GM18909 (cell line): ENCODE data around the gene CRISPLD2.

Experiments
- ATAC-seq: cut with Tn5 transposase; IDR thresholded peaks from one replicate; pipeline ENCODE4 v1.9.1; 2021; ENCODE audit warnings: mild to moderate bottlenecking; ENCODE audit not compliant: unreplicated experiment, poor library complexity

The CRISPLD2 gene

GRCh38 chr16:84819644-84820304, at the start of gene CRISPLD2:
Gene CRISPLD2 (plus strand): TSS chr16:84819985. CDS start chr16:84838496, 18,511 bp downstream.
- no peak for ATAC-seq

GRCh38 chr16:84773312-84773711, 46.5 kb upstream of the CRISPLD2 start:
- no peak for ATAC-seq

DNA sequence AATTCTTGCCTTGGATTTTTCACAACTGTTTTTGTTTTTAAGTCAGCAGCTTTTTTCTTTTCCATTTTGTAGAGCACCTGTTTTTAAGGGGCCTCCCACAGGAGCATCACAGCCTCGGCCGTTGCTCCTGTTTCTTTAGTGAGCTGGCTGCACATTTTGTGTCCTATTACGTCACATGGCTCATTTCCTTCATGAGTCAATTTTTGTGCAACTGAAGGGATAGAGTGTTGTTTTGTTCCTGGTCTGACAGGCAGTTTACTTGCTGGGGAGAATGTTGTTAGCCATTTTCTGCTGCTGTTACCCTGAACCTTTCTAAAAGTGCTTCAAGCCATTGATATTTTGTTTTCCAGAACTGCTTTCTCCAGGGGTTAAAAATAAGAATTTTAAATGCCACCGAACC, 45.0 kb upstream of the CRISPLD2 start:
- no peak for ATAC-seq

GRCh38 chr16:84775262-84775810, 44.4 kb upstream of the CRISPLD2 start:
- no peak for ATAC-seq

DNA sequence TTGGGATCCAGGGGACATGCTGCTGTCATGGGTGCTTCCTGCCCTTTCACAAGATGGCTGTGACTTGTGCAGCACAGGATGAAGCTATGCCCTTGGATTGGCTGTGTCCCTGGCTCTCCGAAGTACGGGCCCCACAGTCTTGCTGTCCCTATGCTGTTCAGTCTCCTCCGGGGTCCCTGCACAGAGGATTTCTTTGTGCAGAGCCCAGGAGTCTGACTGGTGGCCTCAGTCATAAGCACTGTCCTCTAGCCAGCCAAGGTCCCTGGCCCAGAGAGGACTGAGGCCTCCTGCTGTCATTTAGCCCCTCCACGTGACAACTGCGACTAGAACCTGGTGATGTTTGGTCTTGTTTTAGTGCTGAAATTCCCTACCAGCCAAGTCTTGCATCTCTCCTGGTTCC, 42.4 kb upstream of the CRISPLD2 start:
- ATAC-seq, result no peak

- ATAC-seq, result no peak
Measured at GRCh38 chr16:84778720-84779119, 41.1 kb upstream of the CRISPLD2 start.

DNA sequence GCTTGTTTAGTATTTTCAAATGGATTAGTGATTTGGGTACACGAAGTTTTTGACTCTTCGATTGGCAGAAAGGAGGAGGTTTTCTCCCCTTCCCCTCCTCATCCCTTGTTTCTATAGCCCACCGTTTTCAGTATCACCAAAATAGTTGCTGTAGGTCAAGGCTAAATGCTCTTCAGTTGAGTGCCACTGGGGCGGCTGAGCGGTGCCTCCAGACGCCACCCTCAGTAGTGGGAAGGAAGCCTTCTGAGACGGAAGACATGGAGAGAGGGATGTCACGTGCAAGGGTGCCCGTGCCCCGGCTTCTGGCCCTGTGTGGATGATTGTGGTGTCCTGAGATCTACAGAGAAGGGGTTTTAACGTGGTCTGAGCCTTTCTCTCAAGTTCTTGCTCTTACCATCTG, 39.7 kb upstream of the CRISPLD2 start:
- no peak for ATAC-seq

DNA sequence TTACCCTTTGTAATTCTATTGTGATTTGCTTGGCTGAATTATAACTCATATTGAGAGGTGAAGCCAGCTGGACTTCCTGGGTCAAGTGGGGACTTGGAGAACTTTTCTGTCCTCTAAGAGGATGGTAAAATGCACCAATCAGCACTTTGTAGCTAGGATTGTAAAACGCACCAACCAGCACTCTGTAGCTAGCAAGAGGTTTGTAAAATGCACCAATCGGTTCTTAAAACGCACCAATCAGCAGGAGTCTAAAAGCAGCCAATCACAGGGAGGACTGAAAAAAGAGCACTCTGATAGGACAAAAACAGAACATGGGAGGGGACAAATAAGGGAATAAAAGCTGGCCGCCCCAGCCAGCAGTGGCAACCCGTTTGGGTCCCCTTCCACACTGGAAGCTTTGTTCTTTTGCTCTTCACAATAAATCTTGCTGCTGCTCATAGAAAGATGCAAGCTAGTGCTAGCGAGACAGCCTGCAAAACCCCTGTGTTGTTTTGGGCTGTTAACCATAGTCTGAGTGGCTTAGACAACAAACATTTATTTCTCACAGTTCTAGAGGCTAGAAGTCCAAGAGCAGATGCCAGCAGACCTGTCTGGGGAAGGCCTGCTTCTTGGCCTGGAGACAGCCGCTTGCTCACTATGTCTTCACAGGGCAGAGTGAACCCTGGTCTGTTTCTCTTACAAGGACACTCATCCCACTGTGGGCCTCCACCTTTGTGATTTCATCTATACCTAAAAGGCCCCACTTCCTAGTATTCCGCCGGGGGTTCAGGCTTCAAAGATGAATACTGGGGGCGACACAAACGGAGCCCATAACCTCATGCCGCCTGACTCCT, 39.0 kb upstream of the CRISPLD2 start:
- ATAC-seq, result no peak

DNA sequence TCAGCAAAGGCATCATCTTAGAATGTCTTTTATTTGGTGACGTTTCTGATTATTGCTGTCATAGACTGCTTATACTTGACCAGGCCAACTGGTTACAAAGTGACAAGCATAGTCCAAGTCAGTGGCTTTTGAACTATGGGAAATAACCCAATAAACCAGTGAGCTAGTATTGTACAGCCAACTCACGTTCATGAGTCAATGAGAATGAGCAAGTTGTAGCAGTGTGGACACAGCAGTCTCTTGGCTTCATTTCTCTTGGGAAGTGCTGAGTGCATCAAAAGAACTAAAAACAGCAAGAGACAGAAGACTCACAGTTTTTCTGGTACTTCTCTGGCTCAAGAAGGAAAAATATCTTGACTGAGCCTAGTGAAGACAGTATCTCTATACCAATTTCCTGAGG, 36.9 kb upstream of the CRISPLD2 start:
- no peak for ATAC-seq

- no peak for ATAC-seq
Measured at GRCh38 chr16:84785843-84786581, 33.8 kb upstream of the CRISPLD2 start.

DNA sequence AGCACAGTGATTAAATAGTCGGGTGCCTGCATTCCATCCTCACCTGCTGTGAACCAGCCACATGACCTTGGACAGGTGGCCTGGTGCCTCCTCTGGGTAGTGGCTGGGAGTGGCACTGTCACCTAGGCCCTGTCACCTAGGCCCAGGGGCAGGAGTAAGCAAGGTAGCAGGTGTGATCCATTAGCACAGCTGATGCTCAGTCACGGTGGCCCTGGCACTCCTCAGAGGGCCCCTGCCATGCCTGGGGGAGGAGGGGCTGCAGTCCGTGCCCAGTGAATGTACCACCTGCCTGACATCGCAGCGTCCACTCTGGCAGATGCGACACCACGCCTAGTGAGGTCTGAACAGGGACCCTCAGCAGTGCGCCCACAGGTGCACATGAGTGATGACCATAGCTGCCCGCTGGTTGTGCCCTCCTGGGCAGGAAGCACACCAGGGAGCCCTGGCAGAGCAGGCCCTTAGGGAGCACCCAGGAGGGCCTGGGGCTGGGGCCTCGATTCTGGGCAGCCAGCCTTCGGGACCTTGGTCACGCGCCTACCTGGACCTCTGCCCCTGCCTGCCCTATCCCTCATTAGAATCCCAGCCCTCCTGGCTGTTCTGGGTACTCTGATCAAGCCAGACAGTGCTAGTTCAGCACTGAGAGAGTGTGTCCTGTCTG, 33.1 kb upstream of the CRISPLD2 start:
- ATAC-seq, result no peak

DNA sequence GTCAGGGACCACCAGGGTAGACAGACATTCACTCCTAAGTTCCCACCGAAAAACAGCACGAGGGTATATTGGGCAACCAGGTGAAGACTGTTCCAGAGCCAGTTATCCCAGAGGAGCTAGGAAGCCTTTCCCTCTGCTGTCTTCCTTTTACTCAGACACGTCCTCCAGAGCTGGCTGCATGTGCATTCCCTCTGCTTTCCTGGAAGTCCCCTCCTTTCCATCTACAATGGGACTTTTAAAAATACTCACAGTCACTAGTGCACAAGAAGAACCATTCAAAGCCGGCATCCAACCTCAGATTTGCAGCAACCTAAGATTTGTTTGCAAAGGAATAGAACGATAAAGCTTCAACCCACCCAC, 32.5 kb upstream of the CRISPLD2 start:
- ATAC-seq, result no peak

DNA sequence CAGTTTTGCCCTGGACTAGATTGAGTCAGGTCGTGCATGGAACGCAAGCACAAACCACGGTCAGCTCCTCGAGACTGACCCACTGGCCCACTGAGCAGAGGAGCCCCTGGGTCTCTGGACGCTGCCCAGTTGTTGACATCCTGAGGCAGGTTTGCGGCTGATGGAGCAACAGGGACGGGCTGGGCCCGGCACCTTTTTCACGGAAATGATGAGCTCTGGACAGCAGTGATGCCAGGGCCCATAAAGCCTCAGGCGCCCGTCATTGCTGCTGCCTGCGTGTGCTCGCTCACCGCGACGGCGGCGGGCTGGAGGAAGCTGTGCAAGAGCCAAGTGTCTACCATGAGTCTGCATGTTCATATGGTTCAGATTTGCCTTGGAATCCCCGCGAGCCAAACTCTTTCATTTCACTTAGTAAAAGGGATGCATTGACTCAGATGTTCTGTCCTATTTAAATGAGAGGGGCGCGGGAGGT, 30.8 kb upstream of the CRISPLD2 start:
- no peak for ATAC-seq

DNA sequence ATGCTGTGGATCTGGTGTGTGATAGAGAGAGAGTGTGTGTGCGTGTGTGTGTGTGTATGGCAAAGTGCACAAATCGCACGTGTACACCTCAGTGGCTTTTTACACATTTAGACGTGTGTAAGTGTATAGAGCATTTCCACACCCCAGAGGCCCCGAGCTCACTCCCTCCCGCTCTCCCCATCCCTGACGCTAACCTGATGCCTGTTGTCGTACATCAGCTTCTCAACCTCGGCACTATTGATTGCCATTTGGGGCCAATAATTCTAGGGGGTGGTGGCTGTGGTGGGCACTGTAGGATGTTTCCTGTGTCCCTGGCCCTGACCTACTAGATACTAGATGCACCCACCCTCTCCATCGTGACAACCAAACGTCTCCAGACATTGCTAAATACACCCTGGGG, 30.4 kb upstream of the CRISPLD2 start:
- no peak for ATAC-seq

GRCh38 chr16:84790301-84790700, 29.5 kb upstream of the CRISPLD2 start:
- ATAC-seq, result no peak

GRCh38 chr16:84791088-84791487, 28.7 kb upstream of the CRISPLD2 start:
- ATAC-seq, result no peak

DNA sequence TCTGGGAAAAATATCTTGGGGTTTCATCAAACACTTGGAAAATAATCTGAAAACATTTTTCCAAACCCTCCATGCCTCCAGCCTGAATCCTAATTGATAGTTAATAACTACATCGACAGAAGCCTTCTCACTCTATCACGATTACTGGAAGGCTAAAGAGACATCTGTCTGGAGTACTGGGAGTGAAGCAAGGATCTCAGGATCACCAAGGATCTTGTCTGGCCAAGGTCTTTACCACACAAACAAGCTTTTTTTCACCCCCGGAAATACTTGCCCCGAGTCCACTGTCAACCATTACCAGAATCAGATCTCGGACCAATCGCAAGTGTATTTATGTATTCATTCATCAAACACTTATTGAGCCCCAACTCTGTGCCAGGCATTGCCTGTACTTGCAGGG, 28.3 kb upstream of the CRISPLD2 start:
- no peak for ATAC-seq

DNA sequence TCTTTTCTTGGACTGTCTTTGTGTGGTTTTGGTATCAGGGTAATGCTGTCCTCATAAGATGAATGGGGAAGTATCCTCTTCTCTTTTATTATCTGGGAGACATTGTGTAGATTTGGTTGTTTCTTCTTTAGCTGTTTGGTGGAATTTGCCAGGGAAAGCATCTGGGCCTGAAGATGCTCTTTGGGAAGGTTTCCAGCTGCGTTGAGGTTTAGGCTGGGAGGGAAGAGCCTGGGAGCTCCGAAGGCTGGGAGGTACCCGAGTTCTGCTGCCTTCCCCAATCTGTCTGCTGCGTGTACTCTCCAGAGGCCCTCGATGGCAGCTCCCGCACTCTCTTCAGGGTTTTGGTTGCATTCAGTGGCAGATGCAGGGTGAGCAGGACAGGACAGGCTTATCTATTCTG, 25.6 kb upstream of the CRISPLD2 start:
- no peak for ATAC-seq

- no peak for ATAC-seq
Measured at GRCh38 chr16:84794626-84795025, 25.2 kb upstream of the CRISPLD2 start.

GRCh38 chr16:84795329-84796053, 24.3 kb upstream of the CRISPLD2 start:
- no peak for ATAC-seq
